Transverse colon (tissue), 4 donors: Measurements from ENCODE around the gene C1orf56.

Source experiments
- CTCF ChIP-seq, 5 experiments: fragments of 200-600 bp in 3 of 5; fragments of 450-650 bp in 2 of 5; sonication (generic) in 3 of 5; IDR thresholded peaks; 1 replicate in 2 of 5; 2 replicates in 3 of 5; pipeline ENCODE4 v1.5.1; 2016 to 2017; ENCODE audit warnings: antibody characterized with exemption in 5 of 5, inconsistent platforms in 3 of 5, mild to moderate bottlenecking in 2 of 5, moderate library complexity in 1 of 5
- EP300 ChIP-seq: sonication (generic); formaldehyde crosslinking; IDR thresholded peaks from one replicate; pipeline ENCODE4 v1.6.1; 2017; ENCODE audit warnings: antibody characterized with exemption, low read depth
- POLR2A ChIP-seq: fragments of 450-650 bp; IDR thresholded peaks from one replicate; pipeline ENCODE4 v1.6.1; 2016; ENCODE audit warnings: antibody characterized with exemption, mild to moderate bottlenecking, moderate library complexity
- POLR2AphosphoS5 ChIP-seq, 3 donors: sonication (generic); formaldehyde crosslinking; IDR thresholded peaks; one replicate each; pipeline ENCODE4 v1.6.1; 2016; ENCODE audit warnings: antibody characterized with exemption in 3 of 3

DNA sequence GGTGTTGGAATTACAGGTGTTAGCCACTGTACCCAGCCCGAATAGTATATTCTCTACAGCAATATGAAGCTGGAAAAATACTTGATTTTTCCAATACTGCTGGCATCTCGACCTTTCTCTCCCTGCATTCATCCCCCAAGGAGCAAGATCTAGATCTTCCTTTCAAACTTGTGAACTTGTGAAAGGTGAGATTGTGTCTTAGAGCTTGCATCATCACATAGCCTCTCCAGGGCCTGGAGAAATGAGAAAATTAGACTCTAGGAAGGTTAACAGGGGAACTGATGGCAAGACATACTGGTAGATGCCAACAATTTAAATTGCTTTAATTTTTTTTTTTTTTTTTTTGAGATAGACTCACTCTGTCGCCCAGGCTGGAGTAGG, 37.2 kb upstream of the C1orf56 start:
- TF ChIP-seq CTCF (IDR thresholded peaks at IDR 0.05) (no peak), POLR2A (no peak), POLR2AphosphoS5 (IDR thresholded peaks at IDR 0.05) (no peak), EP300 (no peak)
